ENCODE measurements around the gene FAM3A.

FAM3A gene

GRCh38 chrX:154507673-154508383 is 8.2 kb downstream of the FAM3A start:
- Histone ChIP-seq H3K79me2 (ENCODE audit: low read length) (no peaks in the 10 kb centered on the region), H3K9me2 (replicated peaks; ENCODE audit: insufficient read depth, low read length) (no peaks in the 10 kb centered on the region), H3K4me1 (ENCODE audit: low read length) (no peaks in the 10 kb centered on the region), H3K36me3 (replicated peaks; ENCODE audit: insufficient read depth, low read length) (no peaks in the 10 kb centered on the region), H3K9me3 (replicated peaks; ENCODE audit: insufficient read depth, low read length) (no peaks in the 10 kb centered on the region), H2AFZ (ENCODE audit: low read length) (no peak overlapping the region), H3K27me3 (replicated peaks; ENCODE audit: insufficient read depth, low read length) (no peaks in the 10 kb centered on the region), H3K9ac (ENCODE audit: low read length) (no peak overlapping the region), H3K4me3 (ENCODE audit: low read length) (no peak overlapping the region), H3K27ac (ENCODE audit: low read length) (no peak overlapping the region), H3F3A (ENCODE audit: insufficient read depth, low read length) (no peaks in the 10 kb centered on the region), H4K20me1 (ENCODE audit: insufficient read depth, low read length) (no peaks in the 10 kb centered on the region), H3K4me2 (ENCODE audit: low read depth, low read length) (no peak overlapping the region)
- no peak for DNase-seq
- TF ChIP-seq EZH2 (optimal IDR thresholded peaks at IDR 0.05; ENCODE audit: low read depth, low read length) (no peak), EZH2phosphoT487 (IDR thresholded peaks at IDR 0.05; ENCODE audit: low read length) (no peak), CTCF (IDR thresholded peaks at IDR 0.05; ENCODE audit: low read length) (no peak)

- H3K9ac ChIP-seq (ENCODE audit: low read length): no peak overlapping the region
- DNase-seq: no peak
- no peaks in the 10 kb centered on the region for H3K9me2 ChIP-seq (replicated peaks; ENCODE audit: insufficient read depth, low read length)
- no peak overlapping the region for H3K27ac ChIP-seq (ENCODE audit: low read length)
- no peaks in the 10 kb centered on the region for H3K36me3 ChIP-seq (replicated peaks; ENCODE audit: insufficient read depth, low read length)
- no peaks in the 10 kb centered on the region for H3K27me3 ChIP-seq (replicated peaks; ENCODE audit: insufficient read depth, low read length)
- H3F3A ChIP-seq (ENCODE audit: insufficient read depth, low read length): no peaks in the 10 kb centered on the region
- no peak overlapping the region for H3K4me3 ChIP-seq (ENCODE audit: low read length)
- no peaks in the 10 kb centered on the region for H3K79me2 ChIP-seq (ENCODE audit: low read length)
- no peaks in the 10 kb centered on the region for H4K20me1 ChIP-seq (ENCODE audit: insufficient read depth, low read length)
- H2AFZ ChIP-seq (ENCODE audit: low read length): no peak overlapping the region
- no peaks in the 10 kb centered on the region for H3K9me3 ChIP-seq (replicated peaks; ENCODE audit: insufficient read depth, low read length)
- TF ChIP-seq EZH2 (optimal IDR thresholded peaks at IDR 0.05; ENCODE audit: low read depth, low read length) (no peak), CTCF (IDR thresholded peaks at IDR 0.05; ENCODE audit: low read length) (no peak), EZH2phosphoT487 (IDR thresholded peaks at IDR 0.05; ENCODE audit: low read length) (no peak)
- no peak overlapping the region for H3K4me2 ChIP-seq (ENCODE audit: low read depth, low read length)
- H3K4me1 ChIP-seq (ENCODE audit: low read length): no peaks in the 10 kb centered on the region
Measured at GRCh38 chrX:154506483-154507332, 9.3 kb downstream of the FAM3A start.

GRCh38 chrX:154505734-154506133 is 10.3 kb downstream of the FAM3A start:
- Histone ChIP-seq H4K20me1 (ENCODE audit: insufficient read depth, low read length) (no peaks in the 10 kb centered on the region), H3K36me3 (replicated peaks; ENCODE audit: insufficient read depth, low read length) (no peaks in the 10 kb centered on the region), H3K9ac (ENCODE audit: low read length) (no peak overlapping the region), H3K9me2 (replicated peaks; ENCODE audit: insufficient read depth, low read length) (no peaks in the 10 kb centered on the region), H3K27me3 (replicated peaks; ENCODE audit: insufficient read depth, low read length) (no peaks in the 10 kb centered on the region), H3K4me1 (ENCODE audit: low read length) (no peaks in the 10 kb centered on the region), H2AFZ (ENCODE audit: low read length) (no peak overlapping the region), H3K9me3 (replicated peaks; ENCODE audit: insufficient read depth, low read length) (no peaks in the 10 kb centered on the region), H3K27ac (ENCODE audit: low read length) (no peak overlapping the region), H3K4me2 (ENCODE audit: low read depth, low read length) (no peak overlapping the region), H3K4me3 (ENCODE audit: low read length) (no peak overlapping the region), H3K79me2 (ENCODE audit: low read length) (no peaks in the 10 kb centered on the region), H3F3A (ENCODE audit: insufficient read depth, low read length) (no peaks in the 10 kb centered on the region)
- DNase-seq: no peak
- TF ChIP-seq EZH2 (optimal IDR thresholded peaks at IDR 0.05; ENCODE audit: low read depth, low read length) (no peak), EZH2phosphoT487 (IDR thresholded peaks at IDR 0.05; ENCODE audit: low read length) (no peak), CTCF (IDR thresholded peaks at IDR 0.05; ENCODE audit: low read length) (no peak)

Measured in MM.1S (cell line).